HuH-7.5 (cell line): ENCODE results near the gene TRPV6.

Source experiments
- DNase-seq: peaks from one replicate; pipeline ENCODE4 v3.0.0; 2011; ENCODE audit warnings: low spot score

TRPV6 gene

GRCh38 chr7:142885311-142886230 is at the start of gene TRPV6:
TRPV6 (minus strand) TSS chr7:142885745.
- no peak for DNase-seq

GRCh38 chr7:142934056-142934455 is 48.5 kb upstream of the TRPV6 start:
- no peak for DNase-seq

- no peak for DNase-seq
Measured at GRCh38 chr7:142933624-142934023, 48.1 kb upstream of the TRPV6 start, which contains the start of gene TRPV5. TRPV5 (minus strand) TSS chr7:142933746; CDS start chr7:142933459, 287 bp downstream.

GRCh38 chr7:142933092-142933475 is 47.5 kb upstream of the TRPV6 start:
- DNase-seq, result no peak

- no peak for DNase-seq
Measured at GRCh38 chr7:142932386-142933091, 47.0 kb upstream of the TRPV6 start.

GRCh38 chr7:142930126-142930730 is 44.7 kb upstream of the TRPV6 start:
- DNase-seq, result no peak

GRCh38 chr7:142927949-142928348 is 42.4 kb upstream of the TRPV6 start:
- no peak for DNase-seq

GRCh38 chr7:142927085-142927745 is 41.7 kb upstream of the TRPV6 start:
- DNase-seq, result no peak

GRCh38 chr7:142925413-142925812 is 39.9 kb upstream of the TRPV6 start:
- no peak for DNase-seq

GRCh38 chr7:142923391-142923790 is 37.8 kb upstream of the TRPV6 start:
- DNase-seq, result no peak

- DNase-seq, result no peak
Measured at GRCh38 chr7:142919656-142920055, 34.1 kb upstream of the TRPV6 start.

- no peak for DNase-seq
Measured at GRCh38 chr7:142918901-142919300, 33.4 kb upstream of the TRPV6 start.

GRCh38 chr7:142917447-142917846 is 31.9 kb upstream of the TRPV6 start:
- no peak for DNase-seq

GRCh38 chr7:142916508-142916907 is 31.0 kb upstream of the TRPV6 start:
- no peak for DNase-seq

GRCh38 chr7:142915315-142915714 is 29.8 kb upstream of the TRPV6 start:
- no peak for DNase-seq

GRCh38 chr7:142914121-142914520 is 28.6 kb upstream of the TRPV6 start:
- DNase-seq, result no peak

- no peak for DNase-seq
Measured at GRCh38 chr7:142913566-142913965, 28.0 kb upstream of the TRPV6 start.

GRCh38 chr7:142913051-142913450 is 27.5 kb upstream of the TRPV6 start:
- DNase-seq, result no peak

GRCh38 chr7:142910481-142910880 is 24.9 kb upstream of the TRPV6 start:
- no peak for DNase-seq

GRCh38 chr7:142910031-142910433 is 24.5 kb upstream of the TRPV6 start:
- DNase-seq, result no peak

GRCh38 chr7:142908921-142909890 is 23.7 kb upstream of the TRPV6 start:
- DNase-seq, result no peak
